Spleen (tissue), 11 donors: ENCODE data around the gene TOMM20. TPM values are rescaled to one million over a fixed set of nuclear protein-coding genes. Genes with fewer than 3 reads are reported as not detected.
A peak's percentile ranks its signal among the peaks of the same experiment; 100 is the strongest.

Experiments used
- DNase-seq: peaks from one replicate; pipeline ENCODE4 v3.0.0-alpha.2; 2020
- H3K27ac ChIP-seq, 8 donors: fragments of 200-600 bp; sonication (generic) in 7 of 8; 1 replicate in 4 of 8; 2 replicates in 4 of 8; pipeline versions ENCODE4 v1.5.0 to v1.8.0; 2016 to 2021; ENCODE audit warnings: inconsistent platforms in 4 of 8, mild to moderate bottlenecking in 4 of 8, moderate library complexity in 1 of 8
- H3K27me3 ChIP-seq, 7 donors: fragments of 200-600 bp; sonication (generic) in 6 of 7; replicated peaks in 1 of 7; 1 replicate in 4 of 7; 2 replicates in 3 of 7; pipeline versions ENCODE4 v1.5.0 to v1.8.0; 2016 to 2021; ENCODE audit warnings: inconsistent platforms in 3 of 7, mild to moderate bottlenecking in 1 of 7
- H3K36me3 ChIP-seq, 6 donors: fragments of 200-600 bp; sonication (generic) in 5 of 6; 1 replicate in 4 of 6; 2 replicates in 2 of 6; pipeline versions ENCODE4 v1.5.0 to v1.8.0; 2016 to 2021; ENCODE audit warnings: inconsistent platforms in 2 of 6
- H3K4me1 ChIP-seq, 6 donors: fragments of 200-600 bp; sonication (generic) in 5 of 6; 1 replicate in 3 of 6; 2 replicates in 3 of 6; pipeline versions ENCODE4 v1.5.0 to v1.8.0; 2016 to 2021; ENCODE audit warnings: inconsistent platforms in 3 of 6
- H3K4me3 ChIP-seq, 8 donors: fragments of 200-600 bp; sonication (generic) in 7 of 8; 1 replicate in 4 of 8; 2 replicates in 4 of 8; pipeline versions ENCODE4 v1.5.0 to v1.8.0; 2016 to 2021; ENCODE audit warnings: inconsistent platforms in 4 of 8, mild to moderate bottlenecking in 4 of 8, moderate library complexity in 2 of 8
- H3K9me3 ChIP-seq, 8 donors: fragments of 200-600 bp; sonication (generic) in 7 of 8; 1 replicate in 4 of 8; 2 replicates in 4 of 8; pipeline versions ENCODE4 v1.5.0 to v1.8.0; 2016 to 2021; ENCODE audit warnings: inconsistent platforms in 4 of 8
- CTCF ChIP-seq, 11 experiments: fragments of 200-600 bp in 7 of 11; fragments of 450-650 bp in 4 of 11; sonication (generic) in 4 of 11; IDR thresholded peaks in 8 of 11; conservative IDR thresholded peaks in 3 of 11; 1 replicate in 7 of 11; 2 replicates in 4 of 11; pipeline versions ENCODE4 v1.4.0 to v1.8.0; 2016 to 2021; ENCODE audit warnings: antibody characterized with exemption in 11 of 11, inconsistent platforms in 4 of 11, mild to moderate bottlenecking in 1 of 11
- POLR2A ChIP-seq, 3 donors: fragments of 450-650 bp; IDR thresholded peaks; one replicate each; pipeline ENCODE4 v1.5.1; 2017; ENCODE audit warnings: antibody characterized with exemption in 3 of 3, mild to moderate bottlenecking in 1 of 3
- POLR2AphosphoS5 ChIP-seq, 3 donors: sonication (generic); formaldehyde crosslinking; IDR thresholded peaks; one replicate each; pipeline ENCODE4 v1.5.1; 2017; ENCODE audit warnings: antibody characterized with exemption in 3 of 3
- WGBS, 5 donors: extraction: QIAGEN DNeasy Blood & Tissue Kit in 3 of 5; methylation state at CpG; one replicate each; pipeline versions ENCODE4 v1.1.5 to v1.1.7; 2013 to 2018; 5-methylcytosine and 5-hydroxymethylcytosine counted together
- intact Hi-C: fragments of 100-400 bp; cut with DNase I; formaldehyde crosslinking; loops from one replicate; pipeline ENCODE4 v1.15.0; 2023; ENCODE audit warnings: low total_unique reads
- polyA plus RNA-seq, 3 donors: library from polyadenylated mRNA; stranded (reverse); fragments of 200-250 nt; gene quantifications; one replicate each; pipeline ENCODE4 v1.2.1, GENCODE V29; 2013
- small RNA-seq, 4 donors: library from RNA; depleted of rRNA; stranded (forward); fragments of <200 nt; gene quantifications; one replicate each; pipeline ENCODE3, GENCODE V24; 2016
- total RNA-seq, 7 donors: library from RNA; depleted of rRNA in 3 of 7; stranded (reverse); fragments of >200 nt in 3 of 7; fragmentation: NEBNext Ultra II Directional in 4 of 7; extraction: Animal tissue kit (Norgen Biotek cat#: 25700) in 4 of 7; gene quantifications; one replicate each; pipeline versions ENCODE4 v1.1.0 to v1.2.1, GENCODE V29; 2016 to 2021
- donor health status: healthy with polysubstance abuse.
- donor health status: DM: no; HTN: no; CAD: no; lungs with moderate emphysema.
- donor health status: DM: no; HTN: no; CAD: no.
- donor health status: Bipolar disorder and iron deficiency.
- donor health status: healthy.
- donor health status: DM: no; HTN: no; CAD: no.
- donor health status: DM: yes; HTN: yes; CAD: no.

The TOMM20 gene
- total and polyA plus RNA-seq, 10 donors: 46.6 to 79.9 (median 63.0) TPM

GRCh38 chr1:235060607-235061470 is 67.8 kb downstream of the TOMM20 start:
- no peak for DNase-seq
- intact Hi-C loops: no loop called here
- Histone ChIP-seq H3K9me3 (no peaks in the 10 kb centered on the region), H3K4me3 (no peak overlapping the region), H3K4me1 (peaks cover 7 to 45% (median 17%) of the 10 kb centered on the region in 6 donors), H3K36me3 (no peaks in the 10 kb centered on the region), H3K27me3 (no peaks in the 10 kb centered on the region), H3K27ac (peak overlapping the region in 1 of 8 donors; percentile 94)
- WGBS, 5 donors: 49 to 74% (median 55%) methylated on average over 7 of the region's 7 CpGs
- TF ChIP-seq POLR2A (IDR thresholded peaks at IDR 0.05) (no peak), POLR2AphosphoS5 (IDR thresholded peaks at IDR 0.05) (no peak), CTCF (IDR thresholded peaks at IDR 0.05 in 8 of 11, conservative IDR thresholded peaks at IDR 0.05 in 3 of 11) (no peak)

Small RNA genes within 50 kb of the gene (small RNA-seq; reads per million reads assigned to genes)
- 0 reads per million in 4 donors for gene AL732292.1
- gene SNORA14B: 1.9 to 5.0 (median 2.8) reads per million in 4 donors

Other genes with a start within 250 kb of the TOMM20 start
- 10 to 100 TPM; 24.7 to 58.8 (median 52.4) TPM for gene RBM34, start 32.4 kb upstream of the TOMM20 start, total RNA-seq
- gene RBM34, start 32.4 kb upstream of the TOMM20 start, polyA plus RNA-seq: 100 to 1,000 TPM in 1 of 3 donors, 10 to 100 TPM in 2; 74.9 to 107 (median 87.7) TPM
- gene ARID4B, start 199.3 kb upstream of the TOMM20 start, total RNA-seq: 10 to 100 TPM; 61.4 to 82.0 (median 67.5) TPM
- gene ARID4B, start 199.3 kb upstream of the TOMM20 start, polyA plus RNA-seq: 10 to 100 TPM; 13.2 to 21.0 (median 20.5) TPM
- 10 to 100 TPM; 23.6 to 34.9 (median 25.9) TPM for gene GGPS1, start 199.7 kb upstream of the TOMM20 start, total RNA-seq
- 10 to 100 TPM; 24.6 to 27.7 (median 25.7) TPM for gene GGPS1, start 199.7 kb upstream of the TOMM20 start, polyA plus RNA-seq
- 10 to 100 TPM; 14.1 to 30.0 (median 18.6) TPM for gene TBCE, start 238.6 kb upstream of the TOMM20 start, total RNA-seq
- 10 to 100 TPM; 13.6 to 18.6 (median 16.6) TPM for gene TBCE, start 238.6 kb upstream of the TOMM20 start, polyA plus RNA-seq